Sciatic nerve (tissue), 2 donors: ENCODE results near the gene ELMO1. TPM values are rescaled to one million over a fixed set of nuclear protein-coding genes. Genes with fewer than 3 reads are reported as not detected.

ENCODE experiments used
- ATAC-seq: fragments of 200-7000 bp; cut with Tn5 transposase; one replicate; pipeline ENCODE4 v1.9.1; 2020; ENCODE audit warnings: mild to moderate bottlenecking, moderate library complexity
- DNase-seq: peaks from one replicate; pipeline ENCODE4 v3.0.0-alpha.2; 2020; ENCODE audit warnings: low spot score
- intact Hi-C: fragments of 100-400 bp; cut with DNase I; formaldehyde crosslinking; loops from one replicate; pipeline ENCODE4 v1.14.2; 2022
- total RNA-seq: library from RNA; stranded (reverse); fragmentation: NEBNext Ultra II Directional; extraction: Animal tissue kit (Norgen Biotek cat#: 25700); gene quantifications from one replicate; pipeline ENCODE4 v1.2.1, GENCODE V29; 2021
- donor health status: DM: no; HTN: no; CAD: no.
- donor health status: DM: no; HTN: no; CAD: no.

The ELMO1 gene
- total RNA-seq, 1 donor from 2014 or later: 151 TPM

DNA sequence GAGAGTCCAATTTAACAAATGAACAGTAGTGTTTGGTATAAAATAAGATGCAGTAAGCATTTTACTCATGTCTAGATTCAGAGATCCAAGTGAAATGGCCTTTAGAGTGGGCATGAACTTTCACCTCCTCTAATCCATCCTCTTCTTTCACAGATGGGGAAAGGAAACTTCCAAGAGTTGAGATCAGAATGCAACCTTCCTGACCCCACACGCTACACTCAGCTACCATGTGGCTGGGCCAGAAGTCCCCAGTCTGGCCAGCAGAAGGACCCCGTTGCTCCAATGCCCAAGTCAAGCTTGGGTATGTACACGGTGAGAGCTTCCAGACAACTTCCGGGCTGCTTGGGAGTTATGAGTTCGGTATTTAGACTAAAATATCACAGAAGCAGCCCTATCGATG lies 228.0 kb downstream of the ELMO1 start:
- intact Hi-C loops: no loop called here
- DNase-seq (no peak), ATAC-seq (no peak)

DNA sequence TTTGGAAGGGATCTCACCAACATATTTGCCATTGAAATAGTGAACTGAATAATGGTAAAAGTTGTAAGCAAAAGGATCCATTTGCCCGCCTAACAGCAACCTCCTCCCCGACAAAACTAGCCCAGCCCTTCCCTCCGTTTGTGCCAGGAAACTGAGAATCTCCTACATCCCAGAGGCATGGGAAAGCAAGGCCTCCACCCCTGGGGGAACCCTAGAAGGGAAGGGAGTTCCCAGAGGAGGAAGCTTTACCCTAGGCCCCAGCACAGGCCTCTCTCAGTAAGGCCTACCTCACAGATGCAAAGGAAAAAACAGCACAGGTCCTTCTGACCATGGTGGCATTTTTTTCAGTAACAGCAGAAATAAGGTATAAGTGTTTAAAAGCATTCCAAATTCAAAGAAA lies 229.7 kb downstream of the ELMO1 start:
- ATAC-seq (no peak), DNase-seq (no peak)
- intact Hi-C loops: loop anchor here (10.0 kb wide), 1 partner anchor 286 kb away; no protein-coding TSS in a partner anchor

DNA sequence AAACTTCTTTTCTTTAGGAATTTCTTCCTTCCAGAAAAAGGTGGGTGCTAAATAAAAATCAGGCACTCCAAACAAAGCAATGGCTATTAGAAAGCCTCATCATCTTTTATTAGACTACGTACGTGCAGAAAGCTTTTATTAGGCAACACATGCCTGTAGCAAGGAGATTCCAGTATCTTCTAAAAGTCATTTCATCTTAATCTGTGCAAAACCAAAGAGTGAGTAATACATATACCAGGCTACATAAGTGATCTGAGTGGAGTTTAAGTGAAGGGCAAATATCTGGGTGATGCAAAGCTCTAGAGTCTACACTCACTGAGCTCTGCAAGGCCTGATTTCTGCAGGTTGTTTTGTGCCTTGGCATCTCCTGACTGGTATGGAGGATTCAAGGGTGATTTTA lies 231.7 kb downstream of the ELMO1 start:
- intact Hi-C loops: loop anchor here (10.0 kb wide), 1 partner anchor 288 kb away; no protein-coding TSS in a partner anchor
- ATAC-seq: no peak

DNA sequence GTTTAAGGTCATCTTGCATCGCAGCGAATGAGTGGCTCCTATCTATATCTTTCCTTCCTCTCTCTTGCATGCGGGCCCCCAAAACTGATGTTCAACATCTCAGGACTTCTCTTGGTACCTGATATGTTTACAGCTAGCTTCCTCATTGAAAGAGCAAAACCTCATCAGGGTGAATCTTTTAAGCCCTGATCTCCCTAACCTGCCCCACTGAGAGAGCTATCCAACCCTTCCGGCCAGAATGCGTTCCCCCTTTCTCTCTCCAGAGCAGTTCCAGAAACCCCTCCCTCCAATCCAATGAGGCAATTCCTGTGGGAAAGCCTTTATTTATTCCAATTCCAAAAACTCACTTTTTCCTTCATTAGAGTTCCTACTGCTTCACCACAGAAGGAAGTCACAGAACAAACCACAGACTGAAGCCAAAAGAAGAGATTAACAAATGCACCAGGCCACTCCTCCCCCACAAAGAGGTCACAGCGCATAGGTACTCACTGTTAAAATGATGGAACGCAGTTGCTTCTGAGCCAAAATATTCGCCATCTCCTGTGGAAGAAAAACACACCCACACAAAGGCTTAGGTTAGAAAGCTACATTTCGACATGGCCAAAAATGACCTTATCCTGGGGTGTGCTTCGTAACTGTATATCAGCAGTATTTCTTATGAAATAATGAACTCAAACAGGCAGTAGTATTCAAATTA lies 232.4 kb downstream of the ELMO1 start:
- intact Hi-C loops: loop anchor here (10.0 kb wide), 1 partner anchor 288 kb away; no protein-coding TSS in a partner anchor
- ATAC-seq (peak; percentile 73), DNase-seq (no peak)

More for the DNA sequence above, 231.7 kb downstream of the ELMO1 start:
- no peak for DNase-seq

DNA sequence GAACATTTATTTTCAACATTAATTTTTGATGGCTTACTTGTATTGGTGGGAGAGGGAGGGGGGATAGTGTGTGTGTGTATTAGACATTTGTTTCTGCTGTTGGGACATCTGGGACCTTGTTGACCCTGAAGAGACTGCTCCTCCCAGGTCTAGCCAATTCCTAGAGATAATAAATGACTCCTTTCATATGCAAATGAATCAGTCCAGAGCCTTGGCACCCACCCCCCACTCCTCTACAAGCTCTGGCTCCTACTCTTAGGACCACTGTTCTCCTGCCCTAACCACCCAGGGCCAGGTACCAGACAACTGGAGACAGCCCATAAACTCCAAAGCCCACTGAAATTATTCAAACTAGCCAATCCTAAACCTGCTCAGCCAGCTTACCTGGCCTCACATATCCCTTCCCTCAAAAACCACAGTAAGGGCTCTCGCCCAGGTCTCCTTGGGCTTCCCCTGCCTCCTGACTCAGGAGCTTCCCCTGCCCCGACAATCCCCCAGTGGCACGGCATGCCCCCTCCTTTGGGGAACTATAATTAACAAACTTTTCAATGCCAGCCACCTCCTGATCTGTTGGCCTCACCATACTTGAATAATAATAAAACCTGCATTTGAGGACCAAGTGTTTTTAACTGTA lies 233.3 kb downstream of the ELMO1 start:
- ATAC-seq: no peak
- DNase-seq: no peak
- intact Hi-C loops: loop anchor here (10.0 kb wide), 1 partner anchor 289 kb away; no protein-coding TSS in a partner anchor

DNA sequence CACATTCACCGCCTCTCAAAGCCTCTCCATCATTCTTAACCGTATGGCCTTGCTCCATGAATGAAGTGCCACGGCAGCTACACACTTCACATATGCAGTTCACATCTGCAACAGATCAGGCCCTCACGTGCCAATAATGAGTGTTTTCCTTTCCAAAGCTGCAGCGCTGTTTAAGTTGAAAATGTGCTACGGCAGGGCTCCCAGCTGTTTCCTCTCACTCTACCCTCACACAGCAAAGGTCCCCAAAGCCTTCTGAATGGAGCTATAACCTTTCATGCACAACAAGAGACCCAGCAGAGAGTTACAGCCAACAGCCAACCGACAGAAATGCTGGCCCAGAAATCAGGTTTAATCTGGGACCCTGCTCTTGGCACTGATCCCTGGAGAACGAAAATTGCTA lies 236.1 kb downstream of the ELMO1 start:
- ATAC-seq (no peak), DNase-seq (no peak)
- intact Hi-C loops: loop anchor here (10.0 kb wide), 1 partner anchor 292 kb away; no protein-coding TSS in a partner anchor

DNA sequence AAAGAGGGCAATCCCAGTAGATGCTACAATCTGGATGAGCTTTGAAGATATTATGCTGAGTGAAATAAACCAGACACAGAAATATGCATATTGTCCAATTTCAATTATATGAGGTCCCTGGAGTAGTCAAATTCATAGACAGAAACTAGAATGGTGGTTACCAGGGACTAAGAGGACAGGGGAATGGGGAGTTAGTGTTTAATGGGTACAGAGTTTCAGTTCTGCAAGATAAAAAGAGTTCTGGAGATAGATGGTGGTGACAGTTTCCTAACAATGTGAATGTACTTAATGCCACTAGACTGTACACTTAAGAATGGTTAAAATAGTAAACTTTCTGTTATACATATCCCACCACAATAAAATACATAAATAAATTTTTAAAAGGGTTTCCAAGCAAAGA lies 236.6 kb downstream of the ELMO1 start:
- no peak for DNase-seq
- intact Hi-C loops: loop anchor here (10.0 kb wide), 1 partner anchor 293 kb away; no protein-coding TSS in a partner anchor

DNA sequence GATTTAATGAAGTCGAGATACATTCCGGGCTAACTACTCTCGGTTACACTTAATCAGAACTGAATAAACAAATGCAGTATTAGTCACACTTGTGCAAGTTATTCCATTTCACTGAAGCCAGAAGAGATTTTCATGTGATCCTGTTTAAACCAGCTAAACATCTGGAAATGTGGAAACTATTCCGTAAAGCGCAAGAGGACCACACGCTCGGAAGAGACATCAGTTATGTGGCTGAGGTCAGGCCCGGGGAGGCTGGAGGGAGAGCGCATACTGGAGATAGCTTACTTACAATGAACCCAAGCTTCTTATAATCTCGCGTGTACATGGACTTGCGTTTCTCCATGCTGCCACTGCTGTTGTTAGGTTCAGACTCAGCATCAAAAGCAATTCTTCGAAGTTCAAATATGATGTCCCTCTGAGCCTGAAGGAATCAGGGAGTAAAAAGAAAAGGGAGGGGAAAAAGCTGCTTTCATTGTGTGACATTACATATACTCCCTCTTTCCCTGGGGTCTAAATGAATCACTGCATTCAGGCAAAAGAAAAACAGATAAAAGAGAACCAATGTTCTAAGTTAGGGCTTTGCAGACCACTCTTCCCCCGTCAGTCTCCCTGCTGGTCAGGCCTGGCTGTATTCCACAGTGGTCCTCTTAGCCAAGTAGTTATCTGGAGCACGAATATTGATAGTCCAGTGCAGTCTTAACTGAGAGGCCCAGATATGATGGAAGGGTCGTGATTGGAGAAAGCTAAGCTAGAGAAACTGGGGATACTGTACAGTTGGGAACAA lies 237.4 kb downstream of the ELMO1 start:
- intact Hi-C loops: loop anchor here (10.0 kb wide), 1 partner anchor 294 kb away; no protein-coding TSS in a partner anchor
- DNase-seq (peak; percentile 79), ATAC-seq (peak; percentile 91)

More for the DNA sequence above, 236.6 kb downstream of the ELMO1 start:
- ATAC-seq: no peak

DNA sequence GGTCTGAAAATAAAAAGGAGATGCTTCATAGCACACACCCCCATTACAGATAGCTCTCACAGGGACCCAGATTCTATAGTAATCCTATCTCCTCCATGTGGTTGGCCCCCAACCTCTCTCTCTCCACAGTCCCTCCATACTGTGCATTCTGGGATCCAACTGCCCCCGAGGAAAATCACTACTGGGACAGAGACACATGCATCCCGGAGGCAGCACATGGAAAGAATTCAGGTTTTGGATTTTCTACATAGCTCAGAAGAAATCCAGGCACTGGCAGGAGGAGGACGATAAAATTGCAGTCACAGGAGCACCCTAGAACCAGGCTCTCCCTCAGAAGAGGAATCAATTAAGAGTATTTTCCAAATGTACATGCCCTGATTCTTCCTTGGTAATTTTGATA lies 239.5 kb downstream of the ELMO1 start:
- ATAC-seq (no peak), DNase-seq (no peak)
- intact Hi-C loops: no loop called here

DNA sequence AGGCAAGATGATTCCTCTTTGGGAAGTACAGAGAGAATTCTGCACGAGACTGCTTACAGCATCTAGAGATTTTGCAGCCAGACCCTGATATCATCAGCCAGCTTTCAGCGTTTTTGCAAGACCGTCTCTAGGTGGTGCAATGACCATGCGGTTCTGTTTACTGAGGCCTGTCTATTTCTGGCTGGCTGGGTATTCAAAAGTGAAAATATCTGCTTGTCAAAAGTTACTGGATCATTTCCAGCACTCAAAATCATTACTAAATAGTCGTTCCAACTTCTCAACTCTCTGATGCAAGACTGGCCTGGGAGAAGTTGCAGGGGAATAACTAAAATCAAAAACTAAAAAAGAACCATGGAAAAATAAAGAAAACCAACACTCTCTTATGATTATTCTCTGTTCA lies 240.1 kb downstream of the ELMO1 start:
- intact Hi-C loops: no loop called here
- DNase-seq (peak; percentile 79), ATAC-seq (peak; percentile 90)

DNA sequence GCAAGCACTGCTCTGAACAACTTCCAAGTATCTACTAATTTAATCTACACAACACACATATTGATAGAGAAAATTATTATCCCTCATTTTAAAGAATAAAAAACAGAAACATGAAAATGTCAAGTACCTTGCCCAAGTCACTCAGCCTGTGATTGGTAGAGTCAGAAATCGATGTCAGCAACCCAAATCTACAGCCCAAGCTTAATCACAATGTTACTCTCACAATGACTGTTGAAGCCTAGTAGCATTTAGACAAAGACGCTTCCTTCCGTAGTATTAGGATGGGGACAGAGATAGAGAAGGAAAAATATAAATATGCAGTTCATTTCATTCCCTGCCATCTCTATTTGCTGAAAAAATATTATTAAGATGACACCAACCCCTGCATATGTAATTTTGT lies 242.5 kb downstream of the ELMO1 start:
- intact Hi-C loops: no loop called here
- DNase-seq: no peak
- ATAC-seq: no peak

DNA sequence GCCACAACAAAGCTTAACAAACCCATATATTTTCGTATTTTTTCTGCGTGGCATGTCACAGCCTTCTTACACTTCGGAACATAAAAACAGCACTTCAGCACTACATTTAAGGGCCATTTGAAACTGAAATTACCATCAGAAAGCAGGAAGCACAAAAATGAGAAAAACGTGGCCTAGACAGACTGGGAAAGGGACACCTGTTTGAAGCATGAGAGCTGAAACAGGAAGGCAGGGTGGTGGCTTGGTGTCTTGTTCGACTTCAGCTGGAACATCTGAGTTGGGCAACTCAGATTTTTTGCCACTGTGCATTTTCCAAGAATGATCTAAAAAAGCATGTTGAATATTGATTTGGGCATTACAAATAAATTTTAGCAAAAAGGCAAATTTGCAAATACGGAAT lies 243.2 kb downstream of the ELMO1 start:
- intact Hi-C loops: no loop called here
- no peak for ATAC-seq
- no peak for DNase-seq

DNA sequence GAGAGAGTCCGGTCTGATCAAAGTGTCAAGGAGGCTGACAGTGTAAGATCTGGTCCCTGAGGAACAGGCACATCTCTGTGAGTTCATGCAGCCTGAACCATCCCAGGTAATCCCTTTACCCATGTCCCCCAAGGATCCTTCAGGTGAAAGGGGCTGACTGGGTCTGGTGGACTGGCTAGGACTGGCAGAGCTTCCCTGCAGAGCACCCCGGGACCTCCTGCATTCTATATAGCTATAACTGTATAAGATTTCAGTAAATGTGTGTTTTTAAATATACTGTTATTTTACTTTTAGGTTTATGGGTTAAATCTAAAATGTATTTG lies 246.8 kb downstream of the ELMO1 start:
- intact Hi-C loops: no loop called here
- ATAC-seq (no peak), DNase-seq (no peak)

DNA sequence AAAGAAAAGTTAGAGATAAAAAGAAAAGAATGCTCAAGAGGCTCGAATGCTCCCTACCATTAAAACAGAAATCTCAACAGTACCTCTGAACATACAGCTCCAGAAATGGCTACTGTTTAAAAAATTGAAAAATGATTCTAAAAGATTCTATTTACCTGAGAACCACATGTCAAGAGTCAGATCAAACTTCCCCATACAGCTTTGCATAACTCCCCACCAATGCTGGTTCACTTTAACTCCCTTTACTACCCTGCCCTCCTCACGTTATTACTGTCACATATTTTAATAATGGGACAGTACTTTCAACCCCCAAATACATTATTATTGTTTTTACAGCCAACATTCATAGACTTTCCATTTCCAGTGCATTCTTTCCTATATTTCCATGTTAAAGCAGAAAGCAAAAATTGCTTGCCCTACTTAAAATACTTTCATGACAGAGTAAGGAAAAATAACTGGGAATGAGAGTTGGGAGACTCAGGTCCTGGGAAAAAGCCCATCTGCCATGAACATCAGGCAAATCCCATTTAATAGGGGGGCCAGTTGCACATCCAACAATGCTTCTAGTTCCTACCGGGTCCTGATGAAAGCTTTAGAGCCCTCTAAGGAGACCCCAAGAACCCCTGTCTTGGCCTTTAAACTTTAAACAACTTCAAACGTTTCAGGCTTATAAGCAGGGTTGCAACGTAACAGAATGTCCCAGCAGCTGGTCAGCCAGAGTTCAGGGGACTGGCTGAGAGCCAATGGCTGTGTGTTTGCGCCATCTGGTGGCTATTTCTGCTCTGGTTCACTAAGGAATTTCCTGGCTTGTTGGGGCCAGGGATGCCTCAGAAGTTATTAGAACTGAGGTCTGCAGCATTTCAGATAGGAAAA lies 247.4 kb downstream of the ELMO1 start:
- intact Hi-C loops: no loop called here
- peak; percentile 90 for ATAC-seq
- DNase-seq: peak; percentile 91

DNA sequence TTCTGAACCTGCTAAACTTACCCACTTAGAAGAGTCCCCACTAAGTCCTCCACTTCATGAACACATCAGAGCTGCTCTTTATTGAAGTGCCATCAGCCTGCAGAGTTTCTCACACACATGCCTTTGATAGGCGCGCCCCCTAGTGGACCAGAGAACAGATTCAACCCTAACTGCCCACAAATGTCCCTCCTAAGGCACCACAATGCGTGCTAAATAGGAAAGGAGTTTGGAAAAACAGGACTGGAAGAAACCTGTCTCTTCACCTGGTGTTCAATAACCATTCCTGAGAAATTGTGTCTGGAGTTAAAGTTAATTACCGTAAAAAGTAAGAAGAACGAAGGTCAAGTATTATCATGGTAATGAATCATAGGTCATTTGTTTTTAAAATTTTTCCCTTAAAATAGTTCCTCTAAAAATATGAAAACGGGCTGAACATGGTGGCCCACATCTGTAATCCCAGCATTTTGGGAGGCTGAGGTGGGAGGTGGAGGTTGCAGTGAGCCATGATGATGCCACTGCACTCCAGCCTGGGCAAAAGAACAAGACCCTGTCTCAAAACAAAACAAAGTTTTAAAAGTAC lies 249.7 kb downstream of the ELMO1 start:
- intact Hi-C loops: loop anchor here (10.0 kb wide), 1 partner anchor 714 kb away; no protein-coding TSS in a partner anchor
- ATAC-seq (peak; percentile 78), DNase-seq (peak; percentile 89)

DNA sequence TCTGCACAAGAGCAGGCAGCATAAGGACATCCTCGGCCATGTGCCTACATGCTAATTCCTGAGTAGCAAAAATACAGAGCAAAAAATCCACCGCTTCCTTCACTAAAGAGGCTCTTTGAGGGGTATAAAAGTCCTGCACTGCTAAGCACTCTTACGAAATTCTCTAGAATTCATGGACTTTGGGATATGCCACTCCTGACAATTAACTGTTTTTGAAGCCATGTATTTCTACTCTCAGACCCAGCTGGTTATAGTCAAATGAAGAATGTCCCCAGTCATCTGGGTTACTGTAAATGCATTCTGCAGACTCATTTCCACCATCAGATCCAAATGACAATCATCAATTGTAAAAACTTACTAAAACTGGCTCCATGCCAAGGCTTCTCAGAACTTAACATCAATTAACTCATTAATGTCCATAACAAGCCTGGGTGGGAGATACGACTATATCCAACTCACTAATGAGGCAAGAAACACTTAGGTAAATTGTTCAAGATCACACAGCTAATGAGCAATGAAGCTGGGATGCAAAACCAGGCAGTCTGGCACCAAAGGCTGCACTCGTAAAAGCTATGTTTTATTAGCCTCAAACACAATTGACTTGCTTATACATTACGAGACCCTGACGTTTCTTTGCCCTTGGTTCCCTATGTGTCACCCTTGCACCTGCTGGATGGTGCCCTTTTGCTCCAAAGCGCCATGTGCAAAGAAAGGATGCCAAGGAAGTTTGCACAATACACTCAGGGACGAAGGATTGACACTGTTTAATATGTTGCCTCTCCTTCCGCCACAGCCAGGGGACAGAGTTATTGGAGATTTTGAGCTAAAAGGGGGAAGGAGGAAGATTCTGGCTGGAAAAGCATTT lies 250.4 kb downstream of the ELMO1 start:
- ATAC-seq: peak; percentile 4
- intact Hi-C loops: loop anchor here (10.0 kb wide), 1 partner anchor 713 kb away; no protein-coding TSS in a partner anchor
- no peak for DNase-seq

DNA sequence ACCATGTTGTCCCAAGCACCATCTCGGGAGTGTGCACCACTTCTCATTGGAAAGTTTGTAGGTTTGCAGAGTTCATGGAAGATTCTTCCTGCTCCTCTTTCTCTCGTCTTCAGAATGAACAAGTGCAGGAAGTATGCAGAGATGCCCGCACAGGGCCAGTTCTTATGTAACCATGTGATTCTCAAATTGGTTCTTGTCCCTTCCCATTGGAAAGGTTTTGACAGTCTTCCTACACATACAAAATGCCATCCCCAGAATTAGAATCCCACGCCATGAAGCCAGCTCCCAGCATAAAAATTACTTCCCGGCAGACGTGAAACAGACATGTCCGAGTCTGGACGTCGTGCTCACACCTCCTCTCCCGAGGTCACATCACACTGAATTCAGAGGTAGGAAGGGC lies 251.6 kb downstream of the ELMO1 start:
- no peak for ATAC-seq
- intact Hi-C loops: loop anchor here (10.0 kb wide), 1 partner anchor 712 kb away; no protein-coding TSS in a partner anchor

More for the DNA sequence above, 251.6 kb downstream of the ELMO1 start:
- no peak for DNase-seq
